ENCODE measurements around the gene PGS1. TPM values are rescaled to one million over a fixed set of nuclear protein-coding genes. Genes with fewer than 3 reads are reported as not detected.

PGS1 gene
- total RNA-seq, 1 donor from 2014 or later = 22.7 TPM

DNA sequence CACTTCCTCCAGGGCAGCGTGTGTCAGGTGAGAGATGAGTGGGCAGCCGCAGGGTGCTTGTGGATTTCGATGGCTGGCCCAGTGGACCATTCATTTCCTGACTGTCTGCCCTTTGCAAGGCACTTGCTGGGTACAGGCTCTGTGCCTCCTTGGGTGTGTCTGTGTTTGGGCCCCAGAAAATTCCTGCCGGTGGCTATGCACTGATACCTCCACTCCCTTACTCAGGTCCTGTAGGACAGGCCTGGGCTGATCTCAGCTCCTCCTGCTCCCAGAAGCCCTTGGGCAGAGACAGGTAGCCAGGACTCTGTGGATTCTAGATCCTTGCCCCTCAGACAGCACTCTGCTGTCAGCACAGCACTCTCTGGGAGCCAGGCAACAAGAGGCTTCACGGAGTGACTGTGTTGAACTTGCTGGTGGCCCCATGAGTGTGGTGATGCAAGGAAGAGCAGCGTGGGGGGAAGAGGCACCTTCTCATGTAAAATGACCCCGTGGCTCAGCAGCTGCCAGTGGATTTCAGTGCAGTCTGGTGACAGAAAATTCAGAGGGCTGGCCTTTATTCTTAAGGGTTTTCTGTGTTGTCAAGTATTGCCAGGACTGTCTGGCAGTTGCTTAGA is 29.0 kb downstream of the PGS1 start:
- H3K27me3 Mint-ChIP-seq (ENCODE audit: low read depth) = no peaks in the 10 kb centered on the region
- peaks cover 10% of the 10 kb centered on the region for H3K4me1 Mint-ChIP-seq (ENCODE audit: low read depth)
- no peak overlapping the region for H3K4me3 Mint-ChIP-seq (ENCODE audit: unreplicated experiment)
- DNase-seq (ENCODE audit: low spot score) = no peak
- TF ChIP-seq, protein P1, sequence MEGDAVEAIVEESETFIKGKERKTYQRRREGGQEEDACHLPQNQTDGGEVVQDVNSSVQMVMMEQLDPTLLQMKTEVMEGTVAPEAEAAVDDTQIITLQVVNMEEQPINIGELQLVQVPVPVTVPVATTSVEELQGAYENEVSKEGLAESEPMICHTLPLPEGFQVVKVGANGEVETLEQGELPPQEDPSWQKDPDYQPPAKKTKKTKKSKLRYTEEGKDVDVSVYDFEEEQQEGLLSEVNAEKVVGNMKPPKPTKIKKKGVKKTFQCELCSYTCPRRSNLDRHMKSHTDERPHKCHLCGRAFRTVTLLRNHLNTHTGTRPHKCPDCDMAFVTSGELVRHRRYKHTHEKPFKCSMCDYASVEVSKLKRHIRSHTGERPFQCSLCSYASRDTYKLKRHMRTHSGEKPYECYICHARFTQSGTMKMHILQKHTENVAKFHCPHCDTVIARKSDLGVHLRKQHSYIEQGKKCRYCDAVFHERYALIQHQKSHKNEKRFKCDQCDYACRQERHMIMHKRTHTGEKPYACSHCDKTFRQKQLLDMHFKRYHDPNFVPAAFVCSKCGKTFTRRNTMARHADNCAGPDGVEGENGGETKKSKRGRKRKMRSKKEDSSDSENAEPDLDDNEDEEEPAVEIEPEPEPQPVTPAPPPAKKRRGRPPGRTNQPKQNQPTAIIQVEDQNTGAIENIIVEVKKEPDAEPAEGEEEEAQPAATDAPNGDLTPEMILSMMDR (IDR thresholded peaks at IDR 0.05) = no peak
- no peak overlapping the region for H3K27ac Mint-ChIP-seq (ENCODE audit: unreplicated experiment)
- no peaks in the 10 kb centered on the region for H3K9me3 Mint-ChIP-seq (ENCODE audit: low read depth)
- H3K36me3 Mint-ChIP-seq (ENCODE audit: low read depth) = peaks cover 24% of the 10 kb centered on the region

DNA sequence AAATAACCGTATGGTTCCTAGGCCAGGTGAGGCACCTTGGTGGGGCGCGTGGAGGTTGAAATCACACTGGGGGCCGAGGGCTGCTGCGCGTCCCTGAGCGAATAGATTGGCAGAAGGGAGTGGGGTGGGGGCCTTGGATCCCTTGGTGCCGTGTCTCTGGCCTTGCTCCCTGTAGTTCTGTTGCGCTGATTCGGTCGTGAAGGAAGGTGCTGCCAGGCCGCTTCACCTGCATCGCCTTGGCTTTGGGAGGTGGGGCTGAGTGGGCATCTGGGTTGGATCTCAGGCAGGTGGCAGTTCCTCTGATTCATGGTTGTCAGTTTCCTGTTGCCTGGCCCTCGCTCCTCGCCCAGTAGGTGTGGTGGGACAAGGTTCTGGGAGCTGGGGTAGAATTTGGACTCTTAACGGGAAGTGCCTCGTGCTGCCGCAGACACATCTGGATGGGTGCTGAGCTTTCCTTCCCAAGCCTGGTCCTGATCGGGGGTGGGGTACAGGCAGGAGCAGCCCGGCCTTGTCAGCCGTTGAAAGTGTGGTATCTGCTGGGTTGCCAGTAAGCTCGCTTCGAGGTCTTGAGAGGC is 30.1 kb downstream of the PGS1 start:
- Mint-ChIP-seq H3K4me3 (ENCODE audit: unreplicated experiment) (no peak overlapping the region), H3K27ac (ENCODE audit: unreplicated experiment) (no peak overlapping the region), H3K36me3 (ENCODE audit: low read depth) (peaks cover 19% of the 10 kb centered on the region), H3K9me3 (ENCODE audit: low read depth) (no peaks in the 10 kb centered on the region), H3K27me3 (ENCODE audit: low read depth) (no peaks in the 10 kb centered on the region), H3K4me1 (ENCODE audit: low read depth) (peaks cover 12% of the 10 kb centered on the region)
- TF ChIP-seq, protein P1 (IDR thresholded peaks at IDR 0.05) = no peak
- no peak for DNase-seq (ENCODE audit: low spot score)

DNA sequence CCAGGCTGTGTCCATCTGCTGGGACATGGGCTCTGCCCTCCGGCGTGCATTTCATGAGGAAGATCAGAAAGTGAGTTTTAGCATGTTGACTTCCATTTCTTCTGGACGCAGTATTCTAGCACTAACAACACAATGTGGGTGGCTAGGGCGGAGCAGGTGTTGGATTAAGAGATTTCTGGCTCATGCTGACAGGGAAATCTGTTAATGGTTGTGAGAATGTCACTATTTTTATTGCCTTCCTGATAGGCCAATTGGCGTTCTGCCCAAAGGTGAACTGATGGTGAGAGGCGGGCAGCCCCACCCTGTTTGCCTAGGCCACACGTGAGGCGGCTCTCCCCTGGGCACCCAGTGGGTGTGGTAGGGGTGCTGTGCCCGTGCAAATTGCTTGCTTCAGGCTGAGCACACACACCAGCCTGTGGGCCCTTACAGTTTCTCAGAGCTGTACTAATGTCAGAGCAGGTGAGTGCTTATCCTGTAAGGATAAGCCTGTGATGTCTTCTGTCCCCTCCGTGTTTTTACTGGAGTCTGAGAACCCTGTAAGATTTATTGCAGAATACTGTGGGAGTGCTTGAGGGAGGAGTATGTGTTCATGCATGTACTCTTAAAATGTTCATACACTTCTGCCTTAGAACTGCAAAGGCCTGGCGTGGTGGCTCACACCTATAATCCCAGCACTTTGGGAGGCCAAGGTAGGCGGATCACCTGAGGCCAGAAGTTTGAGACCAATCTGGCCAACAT is 30.9 kb downstream of the PGS1 start:
- peaks cover 12% of the 10 kb centered on the region for H3K4me1 Mint-ChIP-seq (ENCODE audit: low read depth)
- TF ChIP-seq, protein P1 (IDR thresholded peaks at IDR 0.05) = no peak
- no peaks in the 10 kb centered on the region for H3K9me3 Mint-ChIP-seq (ENCODE audit: low read depth)

DNA sequence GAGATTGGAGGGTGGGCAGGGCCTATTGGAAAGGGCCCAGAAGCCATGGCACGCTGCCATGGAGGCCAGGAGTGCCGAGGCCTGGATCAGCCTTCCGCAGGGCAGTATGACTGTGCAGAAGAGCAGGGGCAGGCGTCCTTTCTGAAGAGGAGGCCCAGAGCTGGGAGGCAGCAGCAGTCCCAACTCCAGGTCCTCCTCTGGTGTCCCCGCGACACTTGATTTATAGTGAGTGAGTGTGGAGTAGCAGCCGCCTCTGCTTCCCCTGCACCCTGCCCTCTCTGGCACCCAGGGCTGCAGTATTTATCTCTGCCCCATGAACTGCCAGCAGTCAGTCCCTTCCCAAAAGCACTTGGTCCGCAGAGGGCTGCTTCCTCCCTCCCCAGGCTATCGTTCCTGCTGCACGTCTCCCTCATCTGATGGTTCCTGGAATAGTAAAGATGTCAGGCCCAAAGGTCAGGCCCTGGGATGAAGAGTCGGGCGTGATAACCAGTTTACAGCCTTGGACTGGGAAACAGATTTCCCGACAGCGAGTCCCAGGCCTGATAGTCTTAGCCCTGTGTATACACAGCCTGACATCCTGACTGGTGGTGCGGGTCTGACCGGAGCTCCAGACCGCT is 32.9 kb downstream of the PGS1 start:
- Mint-ChIP-seq H3K9me3 (ENCODE audit: low read depth) (no peaks in the 10 kb centered on the region), H3K27ac (ENCODE audit: unreplicated experiment) (no peak overlapping the region), H3K4me3 (ENCODE audit: unreplicated experiment) (no peak overlapping the region), H3K36me3 (ENCODE audit: low read depth) (peaks cover 4% of the 10 kb centered on the region), H3K27me3 (ENCODE audit: low read depth) (no peaks in the 10 kb centered on the region), H3K4me1 (ENCODE audit: low read depth) (peaks cover 21% of the 10 kb centered on the region)
- no peak for DNase-seq (ENCODE audit: low spot score)
- TF ChIP-seq, protein P1 (IDR thresholded peaks at IDR 0.05) = no peak

More for the DNA sequence above, 30.9 kb downstream of the PGS1 start:
- Mint-ChIP-seq H3K27me3 (ENCODE audit: low read depth) (no peaks in the 10 kb centered on the region), H3K4me3 (ENCODE audit: unreplicated experiment) (no peak overlapping the region), H3K27ac (ENCODE audit: unreplicated experiment) (no peak overlapping the region), H3K36me3 (ENCODE audit: low read depth) (peaks cover 12% of the 10 kb centered on the region)
- DNase-seq (ENCODE audit: low spot score) = no peak

DNA sequence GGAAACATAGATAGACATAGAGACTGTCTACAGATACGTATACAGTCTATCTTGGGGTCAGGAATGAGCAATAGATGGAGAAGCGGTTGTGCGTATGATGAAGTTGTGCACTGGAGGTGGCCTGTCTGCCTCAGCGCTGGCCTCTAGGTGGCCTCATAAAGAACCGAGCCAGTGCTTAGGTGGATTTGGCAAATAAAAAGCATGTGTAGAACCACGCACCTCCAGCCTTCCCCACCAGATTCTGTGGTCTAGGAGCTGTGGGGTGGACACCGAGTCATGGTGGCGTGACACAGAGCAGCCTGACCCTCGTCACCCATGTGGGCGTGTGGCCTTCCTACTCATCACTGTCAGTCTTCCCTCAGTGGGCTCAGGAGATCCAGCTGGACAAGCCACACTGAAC is 34.0 kb downstream of the PGS1 start:
- TF ChIP-seq, protein P1 (IDR thresholded peaks at IDR 0.05) = peak; percentile 66
- Mint-ChIP-seq H3K27me3 (ENCODE audit: low read depth) (no peaks in the 10 kb centered on the region), H3K9me3 (ENCODE audit: low read depth) (no peaks in the 10 kb centered on the region), H3K36me3 (ENCODE audit: low read depth) (peaks cover 4% of the 10 kb centered on the region), H3K4me1 (ENCODE audit: low read depth) (peaks cover 32% of the 10 kb centered on the region), H3K4me3 (ENCODE audit: unreplicated experiment) (no peak overlapping the region), H3K27ac (ENCODE audit: unreplicated experiment) (no peak overlapping the region)
- DNase-seq (ENCODE audit: low spot score) = no peak

Measured in chondrocyte (in vitro differentiated cells).